Colonic mucosa (tissue), 4 donors: Measurements from ENCODE around the gene FAM117A. TPM values are rescaled to one million over a fixed set of nuclear protein-coding genes. Genes with fewer than 3 reads are reported as not detected.
A peak's percentile ranks its signal among the peaks of the same experiment; 100 is the strongest.
"Not testable (repeated sequence)": the region's sequence is repeated elsewhere in the genome, so short reads cannot be mapped to it uniquely, and the experiment has no call there.

ENCODE experiments used
- DNase-seq: peaks from one replicate; pipeline ENCODE4 v3.0.0-alpha.2; 2020
- H3K27ac ChIP-seq: fragments of 200-600 bp; one replicate; pipeline ENCODE4 v1.8.0; 2021
- H3K27me3 ChIP-seq: fragments of 200-600 bp; one replicate; pipeline ENCODE4 v1.8.0; 2021
- H3K36me3 ChIP-seq: fragments of 200-600 bp; one replicate; pipeline ENCODE4 v1.8.0; 2021
- H3K4me1 ChIP-seq: fragments of 200-600 bp; one replicate; pipeline ENCODE4 v1.8.0; 2021; ENCODE audit warnings: mild to moderate bottlenecking
- H3K4me3 ChIP-seq: fragments of 200-600 bp; one replicate; pipeline ENCODE4 v1.8.0; 2021
- H3K9ac ChIP-seq, 2 donors: one replicate each; pipeline ENCODE4 v1.7.0; 2013; ENCODE audit warnings: control low read depth in 2 of 2, low read depth in 2 of 2, low read length in 2 of 2
- H3K9me3 ChIP-seq: fragments of 200-600 bp; one replicate; pipeline ENCODE4 v1.8.0; 2021
- CTCF ChIP-seq: fragments of 200-600 bp; IDR thresholded peaks from one replicate; pipeline ENCODE4 v1.8.0; 2022; ENCODE audit warnings: antibody characterized with exemption, mild to moderate bottlenecking
- intact Hi-C: fragments of 100-400 bp; cut with DNase I; formaldehyde crosslinking; loops from one replicate; pipeline ENCODE4 v1.14.1; 2022
- total RNA-seq, 2 donors: library from RNA; stranded (reverse); fragmentation: NEBNext Ultra II Directional in 1 of 2; extraction: Animal tissue kit (Norgen Biotek cat#: 25700) in 1 of 2; gene quantifications; one replicate each; pipeline ENCODE4 v1.2.1, GENCODE V29; 2021
- donor health status: healthy.
- donor health status: DM: no; HTN: no; CAD: no.
- donor health status: DM: no; HTN: no; CAD: no.

FAM117A gene
- total RNA-seq, 2 donors from 2014 or later = 6.3 to 7.9 TPM

GRCh38 chr17:49677134-49677932 is 86.6 kb downstream of the FAM117A start:
- H3K9me3 ChIP-seq = no peaks in the 10 kb centered on the region
- H3K36me3 ChIP-seq = no peaks in the 10 kb centered on the region
- H3K4me1 ChIP-seq = peaks cover 17% of the 10 kb centered on the region
- H3K9ac ChIP-seq = peak overlapping the region; percentile 89 to 92
- no peak for TF ChIP-seq CTCF
- peak overlapping the region; percentile 59 for H3K4me3 ChIP-seq
- intact Hi-C loops = no loop called here
- peak overlapping the region; percentile 97 for H3K27ac ChIP-seq
- no peaks in the 10 kb centered on the region for H3K27me3 ChIP-seq
- DNase-seq = peak; percentile 97

DNA sequence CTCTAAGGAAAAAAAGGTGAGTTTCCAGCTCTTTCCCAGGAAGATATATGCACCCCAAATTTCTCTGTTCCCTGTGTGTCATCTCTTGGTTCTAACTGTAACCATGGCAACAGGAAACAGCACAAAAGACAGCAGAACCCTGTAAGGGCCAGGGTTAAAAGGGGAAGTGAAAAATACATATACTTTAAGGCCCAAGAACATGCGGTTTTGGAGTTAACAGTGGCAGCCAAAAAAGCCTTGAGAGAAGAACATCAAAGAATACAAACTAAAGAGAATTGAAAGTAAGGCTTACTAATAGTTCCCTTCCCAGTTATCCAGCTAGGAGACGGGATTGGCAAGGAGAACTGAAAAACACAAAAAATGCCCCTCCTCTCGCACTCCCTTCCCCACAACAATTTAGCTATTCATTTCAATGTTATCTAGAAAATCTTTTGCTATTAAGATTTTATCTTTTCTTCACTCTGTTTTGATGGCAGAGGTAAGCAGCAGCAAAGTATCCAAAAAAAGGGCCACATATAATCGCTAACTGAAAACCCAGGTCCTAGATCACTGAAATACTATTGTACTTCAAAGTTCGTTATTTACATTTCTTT is 87.6 kb downstream of the FAM117A start:
- no peaks in the 10 kb centered on the region for H3K27me3 ChIP-seq
- H3K9me3 ChIP-seq = no peaks in the 10 kb centered on the region
- peak overlapping the region; percentile 59 for H3K4me3 ChIP-seq
- H3K4me1 ChIP-seq = peaks cover 17% of the 10 kb centered on the region
- H3K27ac ChIP-seq = peak overlapping the region; percentile 97
- H3K9ac ChIP-seq = peak overlapping the region; percentile 89 to 92
- no peaks in the 10 kb centered on the region for H3K36me3 ChIP-seq
- DNase-seq = no peak
- no peak for TF ChIP-seq CTCF
- intact Hi-C loops = no loop called here

GRCh38 chr17:49674507-49674906 is 89.4 kb downstream of the FAM117A start:
- H3K9me3 ChIP-seq = no peaks in the 10 kb centered on the region
- no peak overlapping the region for H3K4me3 ChIP-seq
- H3K27ac ChIP-seq = no peak overlapping the region
- peaks cover 17% of the 10 kb centered on the region for H3K4me1 ChIP-seq
- intact Hi-C loops = no loop called here
- H3K27me3 ChIP-seq = no peaks in the 10 kb centered on the region
- no peak for DNase-seq
- H3K9ac ChIP-seq = no peak overlapping the region
- H3K36me3 ChIP-seq = no peaks in the 10 kb centered on the region
- TF ChIP-seq CTCF = no peak

DNA sequence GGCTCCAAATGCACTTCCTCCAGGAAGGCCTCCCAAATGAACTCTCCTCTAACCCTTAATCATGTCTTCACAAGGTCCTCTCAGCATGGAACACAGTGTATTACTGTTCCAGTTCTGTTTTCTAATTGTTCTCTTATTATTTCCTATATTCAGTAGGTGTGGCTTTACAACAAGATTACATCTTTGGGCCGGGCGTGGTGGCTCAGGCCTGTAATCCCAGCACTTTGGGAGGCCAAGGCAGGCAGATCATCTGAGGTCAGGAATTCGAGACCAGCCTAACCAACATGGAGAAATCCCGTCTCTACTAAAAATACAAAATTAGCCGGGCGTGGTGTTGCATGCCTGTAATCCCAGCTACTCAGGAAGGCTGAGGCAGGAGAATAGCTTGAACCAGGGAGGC is 90.3 kb downstream of the FAM117A start:
- H3K27ac ChIP-seq, DNase-seq, H3K27me3 ChIP-seq, H3K4me3 ChIP-seq, H3K9me3 ChIP-seq, H3K9ac ChIP-seq, H3K36me3 ChIP-seq, intact Hi-C loops: not testable (repeated sequence)
- peaks cover 17% of the 10 kb centered on the region for H3K4me1 ChIP-seq

GRCh38 chr17:49670641-49671040 is 93.3 kb downstream of the FAM117A start:
- H3K4me3 ChIP-seq = no peak overlapping the region
- peaks cover 5% of the 10 kb centered on the region for H3K4me1 ChIP-seq
- no peak for DNase-seq
- no peaks in the 10 kb centered on the region for H3K9me3 ChIP-seq
- H3K36me3 ChIP-seq = no peaks in the 10 kb centered on the region
- intact Hi-C loops = no loop called here
- no peaks in the 10 kb centered on the region for H3K27me3 ChIP-seq
- no peak overlapping the region for H3K9ac ChIP-seq
- no peak for TF ChIP-seq CTCF
- no peak overlapping the region for H3K27ac ChIP-seq

- Histone ChIP-seq H3K9me3 (no peaks in the 10 kb centered on the region), H3K27ac (no peak overlapping the region), H3K27me3 (no peaks in the 10 kb centered on the region), H3K4me1 (peaks cover 5% of the 10 kb centered on the region), H3K36me3 (no peaks in the 10 kb centered on the region), H3K4me3 (no peak overlapping the region), H3K9ac (no peak overlapping the region)
- no peak for DNase-seq
- intact Hi-C loops = no loop called here
- no peak for TF ChIP-seq CTCF
These were observed 93.9 kb downstream of the FAM117A start for GRCh38 chr17:49670002-49670401.
